NCI-H446 (cell line): ENCODE data around the gene SOX5.
A peak's percentile ranks its signal among the peaks of the same experiment; 100 is the strongest.
"Not testable (repeated sequence)": the region's sequence is repeated elsewhere in the genome, so short reads cannot be mapped to it uniquely, and the experiment has no call there.

Experiments
- DNase-seq, 2 experiments: peaks; one replicate each; lab custom pipeline; 2025; lab: John Stamatoyannopoulos, UW

The SOX5 gene

GRCh38 chr12:23543767-23544166 lies 405.7 kb downstream of the SOX5 start:
- no peak for DNase-seq

DNA sequence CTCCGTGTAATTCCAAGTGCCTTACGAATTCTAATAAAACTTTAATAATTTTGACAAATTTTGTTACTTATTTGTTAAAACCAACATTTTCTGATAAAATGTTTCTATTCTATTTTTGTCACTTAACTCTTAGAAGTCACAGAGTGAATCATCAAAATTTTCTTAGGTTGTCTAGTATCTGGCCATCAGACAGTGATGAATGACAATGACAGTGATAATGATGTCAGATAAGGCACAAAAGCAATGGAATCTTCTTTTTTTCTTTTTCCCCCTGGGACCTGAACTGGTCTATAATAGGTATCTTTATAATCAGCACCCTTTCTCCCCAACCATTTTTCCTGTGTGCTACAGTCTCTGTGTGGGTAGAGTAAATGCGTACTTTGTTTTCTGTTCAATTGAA lies 407.3 kb downstream of the SOX5 start:
- DNase-seq, result no peak

DNA sequence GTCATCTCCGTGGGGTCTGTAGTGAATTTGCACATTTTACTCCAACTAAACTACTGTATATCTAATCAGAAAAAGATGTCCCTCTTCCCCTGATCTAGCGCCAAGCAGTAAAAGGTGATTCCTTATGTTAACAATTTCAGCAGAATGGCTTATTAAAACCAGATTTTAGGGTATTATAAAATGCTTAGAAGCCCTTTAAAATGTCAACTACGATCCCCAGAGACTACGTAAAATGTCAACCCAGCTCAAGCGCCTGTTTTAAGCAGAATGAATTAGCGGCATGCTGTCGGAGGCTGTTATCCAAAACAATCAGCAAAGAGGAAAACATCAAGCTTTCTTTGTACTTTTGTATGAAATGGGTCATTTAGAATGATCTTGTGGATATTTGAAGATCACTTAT lies 408.9 kb downstream of the SOX5 start:
- DNase-seq, result no peak

- no peak for DNase-seq
Observed at GRCh38 chr12:23536293-23536692, 413.2 kb downstream of the SOX5 start.

GRCh38 chr12:23535441-23535840 lies 414.0 kb downstream of the SOX5 start:
- no peak for DNase-seq

DNA sequence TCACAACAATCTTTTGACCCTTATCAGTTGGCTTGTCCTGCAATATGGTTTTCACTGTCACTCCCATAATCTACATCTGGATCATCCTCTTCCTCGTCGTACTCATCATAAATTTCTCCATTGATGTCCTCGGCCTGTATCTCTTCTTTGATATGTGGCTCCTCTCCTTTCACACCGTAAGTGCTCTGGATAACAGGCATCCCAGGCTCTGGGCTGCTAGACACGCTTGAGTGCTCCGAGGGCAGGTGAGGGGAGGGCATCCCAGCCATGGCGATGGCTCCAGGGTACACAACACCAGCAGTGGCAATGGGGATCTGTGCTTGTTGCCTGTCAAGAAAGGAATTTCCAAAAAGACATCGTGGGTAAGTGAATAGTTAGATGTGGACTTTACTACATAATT lies 415.3 kb downstream of the SOX5 start:
- DNase-seq, result no peak

DNA sequence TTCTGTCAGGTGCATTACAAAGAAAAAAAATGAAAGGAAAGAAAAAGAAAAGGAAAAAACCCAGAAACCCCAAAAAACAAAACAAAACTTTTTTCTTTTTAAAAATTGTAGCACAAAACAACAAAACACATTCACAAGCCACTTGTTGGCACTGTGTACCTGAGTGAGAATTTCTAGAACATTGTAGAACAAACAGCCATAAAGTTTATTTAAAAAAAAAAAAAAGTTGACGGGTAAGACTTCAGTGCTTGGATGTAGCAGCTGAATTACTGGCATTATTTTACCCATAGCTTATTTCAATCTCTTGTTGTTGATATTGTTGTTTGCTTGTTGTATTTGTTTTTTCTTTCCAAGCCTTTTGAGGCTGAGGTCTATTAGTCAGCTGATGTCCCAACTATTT lies 415.8 kb downstream of the SOX5 start:
- no peak for DNase-seq

DNA sequence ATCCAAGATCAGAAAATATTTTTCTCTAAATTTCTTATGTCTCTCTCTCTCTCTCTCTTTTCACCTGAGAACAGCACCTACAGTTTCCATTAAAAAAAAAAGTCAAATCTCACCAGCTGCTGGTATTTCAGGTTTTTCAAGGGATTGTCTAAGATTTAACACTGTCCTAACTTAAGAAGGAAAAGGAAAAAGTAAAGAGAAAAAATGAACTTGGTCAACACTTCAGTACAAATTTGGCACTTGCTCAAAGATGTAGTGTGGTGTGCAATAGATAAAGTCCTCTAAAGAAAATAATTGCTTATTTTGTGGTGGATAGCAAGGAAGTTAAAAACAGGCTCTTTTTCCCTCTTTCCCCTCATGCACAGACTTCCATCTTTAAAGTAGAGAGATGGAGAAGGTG lies 416.2 kb downstream of the SOX5 start:
- DNase-seq, result no peak

- no peak for DNase-seq
Observed at GRCh38 chr12:23528316-23528715, 421.2 kb downstream of the SOX5 start.

DNA sequence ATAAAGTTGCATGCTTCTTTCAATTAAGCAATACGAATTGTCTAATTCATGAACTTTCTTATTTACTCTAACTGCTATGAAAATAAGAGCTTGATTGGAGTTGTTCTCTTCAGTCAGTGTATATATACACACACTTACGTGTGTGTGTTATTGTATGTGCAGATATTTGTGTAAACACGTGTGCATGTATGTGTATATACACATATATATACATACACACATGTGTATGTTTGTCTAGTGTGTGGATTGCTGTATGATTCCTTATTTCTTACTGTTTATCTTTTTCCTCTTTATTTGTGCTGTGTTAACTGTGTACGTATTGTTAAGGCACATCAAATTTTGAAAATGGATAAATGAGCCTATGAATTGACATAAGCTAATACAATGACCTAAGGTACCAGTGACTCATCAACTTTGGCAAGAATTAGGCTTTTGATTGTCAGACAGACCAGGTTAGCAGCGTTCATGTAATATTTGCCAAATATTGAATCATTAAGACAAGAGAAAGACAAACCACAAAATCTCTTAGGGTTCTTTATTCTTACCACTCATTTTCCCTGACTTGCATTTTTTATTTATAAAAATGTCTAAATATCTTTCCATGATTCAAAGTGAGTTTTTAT lies 423.9 kb downstream of the SOX5 start:
- no peak for DNase-seq

DNA sequence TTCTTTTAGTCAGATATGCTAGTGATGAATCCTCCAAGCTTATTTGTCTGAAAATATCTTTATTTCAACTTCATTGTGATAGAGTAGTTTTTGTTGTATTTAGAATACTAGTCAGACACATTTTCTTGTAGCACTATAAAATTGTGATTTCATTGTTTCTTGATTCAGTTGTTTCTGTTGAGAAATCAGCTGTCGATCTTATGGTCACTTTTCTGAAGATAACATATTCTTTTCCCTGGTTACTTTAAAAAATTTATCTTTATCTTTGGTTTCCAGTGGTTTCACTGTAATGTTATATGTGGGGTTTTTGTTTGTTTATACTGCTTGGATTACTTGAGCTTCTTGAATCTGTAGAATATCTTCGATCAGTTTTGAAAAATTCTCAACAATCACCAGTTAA lies 426.1 kb downstream of the SOX5 start:
- no peak for DNase-seq

DNA sequence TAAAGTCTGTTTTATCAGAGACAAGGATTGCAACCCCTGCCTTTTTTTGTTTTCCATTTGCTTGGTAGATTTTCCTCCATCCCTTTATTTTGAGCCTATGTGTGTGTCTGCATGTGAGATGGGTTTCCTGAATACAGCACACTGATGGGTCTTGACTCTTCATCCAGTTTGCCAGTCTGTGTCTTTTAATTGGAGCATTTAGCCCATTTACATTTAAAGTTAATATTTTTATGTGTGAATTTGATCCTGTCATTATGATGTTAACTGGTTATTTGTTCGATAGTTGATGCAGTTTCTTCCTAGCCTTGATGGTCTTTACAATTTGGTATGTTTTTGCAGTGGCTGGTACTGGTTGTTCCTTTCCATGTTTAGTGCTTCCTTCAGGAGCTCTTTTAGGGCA lies 430.0 kb downstream of the SOX5 start:
- not testable (repeated sequence) for DNase-seq

GRCh38 chr12:23515785-23516184 lies 433.7 kb downstream of the SOX5 start:
- not testable (repeated sequence) for DNase-seq

- DNase-seq, result no peak
Observed at GRCh38 chr12:23510484-23510883, 439.0 kb downstream of the SOX5 start.

GRCh38 chr12:23509832-23510231 lies 439.6 kb downstream of the SOX5 start:
- not testable (repeated sequence) for DNase-seq

DNA sequence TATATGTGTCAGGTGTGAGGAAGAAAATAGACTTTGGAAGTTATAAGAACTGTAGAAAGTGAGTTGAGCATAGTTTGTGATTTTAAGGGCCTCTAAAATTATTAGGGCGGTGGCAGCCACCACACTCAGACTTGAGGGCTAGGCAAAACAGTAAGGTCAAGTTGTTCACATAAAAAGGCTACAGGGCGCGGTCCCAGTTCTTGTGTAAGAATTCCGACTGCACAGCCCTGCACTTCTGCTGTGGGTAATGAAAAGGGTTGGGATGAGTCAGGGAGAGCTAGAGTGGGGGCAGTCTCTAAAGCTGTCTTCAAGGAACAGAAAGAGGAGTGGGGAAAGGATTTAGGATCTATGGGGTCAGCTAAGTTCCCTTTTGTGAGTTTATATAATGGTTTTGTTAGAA lies 441.7 kb downstream of the SOX5 start:
- not testable (repeated sequence) for DNase-seq

DNA sequence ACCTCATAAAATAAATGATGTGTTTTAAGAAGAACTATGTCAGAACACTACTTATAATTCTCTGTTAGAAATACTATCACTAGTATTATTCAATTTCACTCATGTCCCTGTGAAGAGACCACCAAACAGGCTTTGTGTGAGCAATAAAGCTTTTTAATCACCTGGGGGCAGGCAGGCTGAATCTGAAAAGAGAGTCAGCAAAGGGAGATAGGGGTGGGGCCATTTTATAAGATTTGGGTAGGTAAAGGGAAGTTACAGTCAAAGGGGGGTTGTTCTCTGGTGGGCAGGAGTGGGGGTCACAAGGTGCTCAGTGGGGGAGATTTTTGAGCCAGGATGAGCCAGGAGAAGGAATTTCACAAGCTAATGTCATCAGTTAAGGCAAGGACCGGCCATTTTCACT lies 443.7 kb downstream of the SOX5 start:
- DNase-seq, result not testable (repeated sequence)

DNA sequence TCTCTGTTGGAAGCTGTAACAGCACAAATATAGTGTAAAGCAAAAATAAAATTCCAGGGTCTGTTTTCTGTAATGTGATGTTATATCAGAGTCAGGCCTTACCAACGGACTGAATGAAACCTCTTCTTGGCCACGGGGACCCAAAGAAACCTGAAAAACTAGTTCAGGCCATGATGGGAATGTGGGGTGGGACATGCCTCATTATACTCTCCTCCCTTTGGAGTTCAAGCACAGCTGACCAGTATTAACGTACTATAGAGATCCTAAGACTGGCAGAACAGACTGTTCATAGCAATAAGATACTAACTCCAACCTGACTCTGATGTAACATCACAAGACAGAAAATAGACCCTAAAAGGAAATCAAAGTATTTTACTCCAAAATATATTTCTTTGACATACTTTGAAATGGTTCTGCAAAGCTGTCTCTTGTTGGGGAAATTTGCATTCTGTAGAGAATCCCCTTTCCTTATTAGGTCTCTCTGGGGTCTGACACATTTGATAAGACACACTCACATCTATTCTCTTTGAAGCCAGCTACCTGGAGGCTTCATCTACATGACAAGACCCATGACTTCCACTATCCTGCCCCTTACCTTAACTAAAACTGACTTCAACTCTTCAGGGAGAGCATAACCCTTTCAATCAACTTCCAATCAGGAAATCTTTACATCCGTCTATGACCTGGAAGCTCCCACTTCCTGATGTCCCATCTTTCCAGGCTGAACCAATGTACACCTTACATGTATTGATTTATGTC lies 444.6 kb downstream of the SOX5 start:
- no peak for DNase-seq

DNA sequence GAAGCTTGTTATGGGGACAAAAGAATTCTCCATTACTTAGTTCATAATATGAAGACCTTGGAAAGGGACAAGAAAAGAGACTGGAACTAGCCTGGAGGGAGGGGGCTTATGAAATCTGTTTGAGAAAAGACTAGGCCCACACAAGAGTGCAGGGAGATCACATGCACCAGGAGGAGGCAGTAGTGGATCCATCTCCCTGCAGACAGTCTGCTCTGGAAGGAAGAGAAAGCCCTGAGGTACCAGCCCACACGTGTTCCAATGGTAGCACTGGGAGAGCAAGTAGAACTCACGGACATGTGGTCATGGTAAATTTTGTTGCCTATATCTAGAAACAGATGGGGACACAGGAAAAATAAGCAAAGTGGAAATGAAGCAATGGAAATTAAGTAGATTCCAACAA lies 445.4 kb downstream of the SOX5 start:
- DNase-seq, result no peak

- no peak for DNase-seq
Observed at GRCh38 chr12:23503544-23503943, 445.9 kb downstream of the SOX5 start.

GRCh38 chr12:23502259-23502658 lies 447.2 kb downstream of the SOX5 start:
- no peak for DNase-seq

DNA sequence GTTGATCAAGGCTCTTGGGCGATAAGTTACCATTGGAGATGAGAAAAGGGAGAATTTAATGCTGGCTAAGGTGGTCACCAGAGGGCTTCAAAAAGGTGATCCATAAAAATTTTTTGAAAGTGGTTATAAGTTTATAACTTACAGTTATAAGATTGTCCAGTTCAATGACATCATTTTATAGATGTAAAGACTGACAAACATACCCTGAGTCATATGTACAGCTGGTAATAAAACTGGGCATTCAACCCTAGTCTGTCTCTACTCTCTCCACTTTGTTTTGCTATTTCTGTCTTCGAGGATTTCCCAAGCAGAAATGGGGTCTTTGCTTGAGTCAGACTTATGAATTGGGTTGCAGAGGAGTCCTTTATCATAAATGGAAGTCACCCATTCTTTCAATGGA lies 454.0 kb downstream of the SOX5 start:
- DNase-seq, result no peak

DNA sequence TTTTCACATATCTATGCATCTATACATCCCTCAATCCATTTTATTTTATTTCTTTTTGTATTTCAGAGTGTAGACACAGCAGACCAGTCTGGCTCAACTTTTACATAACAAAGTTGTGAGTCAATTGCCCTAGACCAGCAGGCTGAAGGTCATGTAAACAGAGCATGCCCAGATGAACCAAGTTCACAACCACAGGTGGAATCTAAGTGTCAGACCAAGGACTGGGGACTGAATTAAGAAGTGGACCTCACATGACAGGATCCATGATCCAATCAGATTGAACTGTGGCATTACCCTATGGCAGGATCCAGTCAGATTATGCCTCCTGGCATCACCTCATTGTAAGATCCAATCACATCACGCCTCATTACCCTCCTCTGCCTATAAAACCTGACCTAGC lies 455.8 kb downstream of the SOX5 start:
- peak in 1 of 2 experiments; percentile 24 for DNase-seq

DNA sequence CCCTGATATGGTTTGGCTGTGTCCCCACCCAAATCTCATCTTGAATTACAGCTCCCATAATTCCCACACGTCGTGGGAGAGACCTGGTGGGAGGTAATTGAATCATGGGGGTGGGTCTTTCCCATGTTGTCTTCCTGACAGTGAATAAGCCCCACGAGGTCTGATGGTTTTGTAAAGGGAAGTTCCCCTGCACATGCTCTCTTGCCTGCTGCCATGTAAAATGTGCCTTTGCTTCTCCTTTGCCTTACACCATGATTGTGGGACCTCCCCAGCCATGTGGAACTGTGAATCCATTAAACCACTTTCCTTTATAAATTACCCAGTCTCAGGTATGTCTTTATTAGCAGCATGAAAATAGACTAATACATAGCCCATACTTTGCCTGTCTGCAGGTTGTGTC lies 458.4 kb downstream of the SOX5 start:
- DNase-seq, result not testable (repeated sequence)
